Mesodermal cell (in vitro differentiated cells): ENCODE data around the gene SOCS4.
A peak's percentile ranks its signal among the peaks of the same experiment; 100 is the strongest.
"Not testable (repeated sequence)": the region's sequence is repeated elsewhere in the genome, so short reads cannot be mapped to it uniquely, and the experiment has no call there.

Experiments used
- H3K27ac ChIP-seq: 2 replicates; pipeline ENCODE4 v1.7.0; 2013; ENCODE audit warnings: mild to moderate bottlenecking, low read depth, low read length, moderate library complexity; ENCODE audit not compliant: severe bottlenecking
- H3K36me3 ChIP-seq: 2 replicates; pipeline ENCODE4 v1.7.1; 2013; ENCODE audit warnings: mild to moderate bottlenecking, low read length, moderate library complexity; ENCODE audit not compliant: control insufficient read depth, insufficient read depth
- H3K4me1 ChIP-seq: one replicate; pipeline ENCODE4 v1.7.1; 2013; ENCODE audit warnings: mild to moderate bottlenecking, low read length; ENCODE audit not compliant: insufficient read depth, control insufficient read depth, poor library complexity, severe bottlenecking
- H3K4me3 ChIP-seq: 2 replicates; pipeline ENCODE4 v1.7.0; 2013; ENCODE audit warnings: low read length, control low read depth, mild to moderate bottlenecking; ENCODE audit not compliant: insufficient read depth, poor library complexity, severe bottlenecking; ENCODE audit errors: extremely low read depth
- H3K9me3 ChIP-seq: 2 replicates; pipeline ENCODE4 v1.7.1; 2013; ENCODE audit warnings: mild to moderate bottlenecking, low read length, moderate library complexity; ENCODE audit not compliant: control insufficient read depth
- WGBS, 2 experiments: methylation state at CpG; one replicate each; pipeline ENCODE4 v1.1.5; 2013; ENCODE audit warnings: missing lambda C conversion rate in 2 of 2; ENCODE audit not compliant: insufficient coverage in 2 of 2; 5-methylcytosine and 5-hydroxymethylcytosine counted together

SOCS4 gene

DNA sequence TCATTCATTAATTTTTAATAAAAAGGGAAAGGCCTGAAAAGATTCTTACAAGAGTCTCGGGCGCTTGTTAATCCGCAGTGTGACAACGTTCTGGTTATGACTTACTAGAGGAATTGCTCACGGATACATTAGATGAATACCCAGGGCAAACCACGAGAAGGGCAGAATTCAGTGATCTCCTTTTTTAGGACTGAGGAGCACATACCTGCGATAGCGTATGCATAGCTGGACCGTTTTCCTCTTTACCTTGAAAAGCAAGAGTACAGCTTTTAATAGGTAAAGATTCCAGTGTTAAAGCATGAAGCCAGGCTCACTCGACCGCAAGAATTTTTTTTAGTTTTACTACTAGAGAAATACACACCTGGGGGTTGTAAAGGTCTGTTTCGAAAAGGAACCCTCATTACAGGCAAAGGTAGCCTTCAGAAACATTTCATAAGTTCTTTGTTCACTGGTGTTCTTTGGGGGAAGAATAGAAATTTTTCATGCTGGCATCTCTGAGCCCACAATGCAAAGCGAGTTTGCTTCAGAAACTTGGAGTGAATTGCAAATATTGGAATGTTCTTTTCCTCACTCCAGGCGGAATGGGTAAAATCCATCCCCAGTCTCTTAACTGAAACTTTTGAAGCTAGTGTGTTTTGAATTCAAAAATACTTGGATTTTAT, 25.4 kb downstream of the SOCS4 start:
- 1 to 2% methylated on average over 7 to 9 of the region's 14 CpGs for WGBS, 2 experiments
- H3K36me3 ChIP-seq: peaks cover 42% of the 10 kb centered on the region
- peaks cover 11% of the 10 kb centered on the region for H3K4me1 ChIP-seq
- no peaks in the 10 kb centered on the region for H3K9me3 ChIP-seq
- peak overlapping the region; percentile 100 for H3K27ac ChIP-seq
- H3K4me3 ChIP-seq: peak overlapping the region; percentile 77

DNA sequence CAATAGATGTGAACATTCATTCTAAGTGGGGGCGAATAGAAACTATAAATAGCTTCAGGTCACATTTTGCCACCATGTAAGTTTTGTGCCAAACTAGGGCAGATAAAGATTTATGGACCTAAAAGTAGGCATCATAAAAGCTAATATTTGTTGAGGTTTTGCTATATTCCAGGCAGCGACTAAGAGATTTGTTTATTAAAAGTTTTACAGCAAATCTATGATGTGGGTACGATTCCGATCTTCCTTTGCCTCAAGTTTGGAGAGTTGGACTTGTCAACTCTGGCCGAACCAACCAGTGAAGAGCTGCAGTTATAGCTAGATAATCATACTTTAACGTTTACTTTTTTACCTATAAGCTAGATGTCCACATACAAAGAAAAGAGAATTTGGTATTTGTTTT, 26.0 kb downstream of the SOCS4 start:
- no peaks in the 10 kb centered on the region for H3K9me3 ChIP-seq
- H3K4me3 ChIP-seq: peak overlapping the region; percentile 77
- peaks cover 11% of the 10 kb centered on the region for H3K4me1 ChIP-seq
- H3K27ac ChIP-seq: peak overlapping the region; percentile 100
- WGBS, 2 experiments: 93 to 100% methylated on average over 2 to 4 of the region's 6 CpGs
- H3K36me3 ChIP-seq: peaks cover 49% of the 10 kb centered on the region

DNA sequence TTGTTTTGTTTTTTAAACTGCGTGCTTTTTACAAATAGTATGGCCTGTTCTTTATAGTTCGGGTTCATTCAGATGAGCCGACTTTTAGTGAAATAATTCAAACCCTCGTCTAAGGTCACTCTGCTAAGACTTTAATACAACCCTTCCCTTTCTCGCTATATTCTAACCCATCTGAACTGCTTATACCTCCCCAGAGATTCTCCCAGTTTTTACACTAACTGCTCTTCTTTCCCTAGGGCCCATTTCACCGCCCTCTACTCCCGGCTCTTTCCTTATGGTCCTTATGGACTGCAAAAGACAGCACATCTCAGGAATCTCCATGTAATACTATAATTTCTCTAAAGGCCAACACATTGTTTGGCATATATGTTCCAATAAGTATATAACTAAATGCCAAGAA, 26.5 kb downstream of the SOCS4 start:
- 91 to 100% methylated on average over 4 to 6 of the region's 7 CpGs for WGBS, 2 experiments
- peak overlapping the region; percentile 77 for H3K4me3 ChIP-seq
- no peaks in the 10 kb centered on the region for H3K9me3 ChIP-seq
- peaks cover 11% of the 10 kb centered on the region for H3K4me1 ChIP-seq
- H3K27ac ChIP-seq: no peak overlapping the region
- H3K36me3 ChIP-seq: peaks cover 53% of the 10 kb centered on the region

DNA sequence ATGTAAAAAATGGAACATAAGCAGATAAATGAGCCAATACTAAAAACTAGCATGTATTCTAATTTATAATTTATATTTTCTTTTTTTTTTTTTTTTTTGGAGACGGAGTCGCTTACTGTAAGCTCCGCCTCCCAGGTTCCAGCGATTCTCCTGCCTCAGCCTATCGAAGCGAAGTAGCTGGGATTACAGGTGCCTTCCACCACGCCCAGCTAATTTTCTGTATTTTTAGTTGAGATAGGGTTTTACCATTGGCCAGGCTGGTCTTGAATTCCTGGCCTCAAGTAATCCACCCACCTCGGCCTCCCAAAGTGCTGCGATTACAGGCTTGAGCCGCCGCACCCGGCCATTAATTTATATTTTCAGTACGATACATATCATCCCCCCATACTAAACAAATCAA, 27.1 kb downstream of the SOCS4 start:
- no peak overlapping the region for H3K4me3 ChIP-seq
- H3K4me1 ChIP-seq: peaks cover 11% of the 10 kb centered on the region
- peaks cover 59% of the 10 kb centered on the region for H3K36me3 ChIP-seq
- H3K27ac ChIP-seq: no peak overlapping the region
- WGBS, 2 experiments: 94% methylated on average over 9 of the region's 13 CpGs; no CpG with 5 or more reads in 1 of the 2 experiments
- no peaks in the 10 kb centered on the region for H3K9me3 ChIP-seq

DNA sequence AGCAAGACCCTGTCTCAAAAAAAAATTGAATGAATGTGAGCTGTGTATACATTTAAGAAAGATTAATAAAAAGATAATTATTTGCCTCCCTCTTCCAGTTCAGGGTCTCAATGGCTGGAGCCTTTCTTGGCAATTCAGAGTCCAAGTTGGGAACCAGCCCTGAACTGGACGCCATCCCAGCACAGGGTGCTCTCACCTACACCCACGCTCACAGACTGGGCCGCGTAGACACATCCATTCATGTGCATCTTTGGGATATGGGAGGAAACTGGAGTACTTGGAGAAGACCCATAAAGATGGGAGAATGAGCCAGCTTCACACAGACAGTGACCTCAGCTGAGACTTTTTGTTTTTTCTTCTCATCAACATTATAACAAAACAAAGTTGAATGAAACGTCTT, 30.9 kb downstream of the SOCS4 start:
- peaks cover 4% of the 10 kb centered on the region for H3K4me1 ChIP-seq
- H3K27ac ChIP-seq: no peak overlapping the region
- H3K36me3 ChIP-seq: peaks cover 93% of the 10 kb centered on the region
- H3K9me3 ChIP-seq: peaks cover 4% of the 10 kb centered on the region
- WGBS, 2 experiments: 100% methylated on average over 1 to 3 of the region's 5 CpGs
- no peak overlapping the region for H3K4me3 ChIP-seq

- 94 to 100% methylated on average over 5 of the region's 5 CpGs for WGBS, 2 experiments
- Histone ChIP-seq H3K27ac (no peak overlapping the region), H3K36me3 (peaks cover 92% of the 10 kb centered on the region)
Measured at GRCh38 chr14:55059333-55059732, 32.3 kb downstream of the SOCS4 start.

DNA sequence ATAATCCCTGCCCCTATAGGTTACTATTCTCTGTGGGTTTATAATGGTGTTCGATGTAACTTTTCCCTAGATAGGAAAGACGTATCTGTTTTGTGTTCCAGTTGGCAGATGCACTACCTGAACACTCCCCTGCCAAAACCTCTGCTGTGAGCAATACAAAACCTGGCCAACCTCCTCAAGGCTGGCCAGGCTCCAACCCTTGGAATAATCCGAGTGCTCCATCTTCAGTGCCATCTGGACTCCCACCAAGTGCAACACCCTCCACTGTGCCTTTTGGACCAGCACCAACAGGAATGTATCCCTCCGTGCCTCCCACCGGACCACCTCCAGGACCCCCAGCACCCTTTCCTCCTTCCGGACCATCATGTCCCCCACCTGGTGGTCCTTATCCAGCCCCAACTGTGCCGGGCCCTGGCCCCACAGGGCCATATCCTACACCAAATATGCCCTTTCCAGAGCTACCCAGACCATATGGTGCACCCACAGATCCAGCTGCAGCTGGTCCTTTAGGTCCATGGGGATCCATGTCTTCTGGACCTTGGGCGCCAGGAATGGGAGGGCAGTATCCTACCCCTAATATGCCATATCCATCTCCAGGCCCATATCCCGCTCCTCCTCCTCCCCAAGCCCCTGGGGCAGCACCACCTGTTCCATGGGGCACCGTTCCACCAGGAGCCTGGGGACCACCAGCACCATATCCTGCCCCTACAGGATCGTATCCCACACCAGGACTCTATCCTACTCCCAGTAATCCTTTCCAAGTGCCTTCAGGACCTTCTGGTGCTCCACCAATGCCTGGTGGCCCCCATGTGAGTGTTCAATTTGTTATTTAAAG, 35.7 kb downstream of the SOCS4 start:
- H3K9me3 ChIP-seq: peaks cover 4% of the 10 kb centered on the region
- no peaks in the 10 kb centered on the region for H3K4me1 ChIP-seq
- WGBS, 2 experiments: 97 to 98% methylated on average over 8 of the region's 11 CpGs
- peaks cover 92% of the 10 kb centered on the region for H3K36me3 ChIP-seq
- no peak overlapping the region for H3K4me3 ChIP-seq
- no peak overlapping the region for H3K27ac ChIP-seq

More at GRCh38 chr14:55059333-55059732, 32.3 kb downstream of the SOCS4 start:
- Histone ChIP-seq H3K4me3 (no peak overlapping the region), H3K9me3 (peaks cover 4% of the 10 kb centered on the region), H3K4me1 (no peaks in the 10 kb centered on the region)

DNA sequence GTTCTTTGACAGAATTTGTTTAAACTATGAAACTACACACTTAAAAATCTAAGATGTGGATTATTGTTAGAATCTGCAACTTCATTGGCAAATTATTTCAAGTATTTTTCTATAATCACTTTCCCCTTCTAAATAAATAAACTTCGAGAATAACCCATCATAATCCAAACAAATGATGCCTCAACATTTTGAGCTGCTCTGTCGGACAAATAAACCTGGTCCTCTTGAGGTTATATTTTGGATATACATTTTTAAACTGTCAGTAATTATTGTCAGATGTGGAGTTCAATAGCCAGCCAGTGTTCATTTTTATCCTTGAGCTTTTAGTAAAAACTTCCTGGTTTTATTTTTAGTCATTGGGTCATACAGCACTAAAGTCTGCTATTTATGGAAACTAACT, 37.9 kb downstream of the SOCS4 start:
- WGBS, 2 experiments: no CpG with 5 or more reads among the region's 2 CpGs
- not testable (repeated sequence) for H3K9me3 ChIP-seq, H3K27ac ChIP-seq, H3K4me3 ChIP-seq, H3K4me1 ChIP-seq
- peaks cover 83% of the 10 kb centered on the region for H3K36me3 ChIP-seq

DNA sequence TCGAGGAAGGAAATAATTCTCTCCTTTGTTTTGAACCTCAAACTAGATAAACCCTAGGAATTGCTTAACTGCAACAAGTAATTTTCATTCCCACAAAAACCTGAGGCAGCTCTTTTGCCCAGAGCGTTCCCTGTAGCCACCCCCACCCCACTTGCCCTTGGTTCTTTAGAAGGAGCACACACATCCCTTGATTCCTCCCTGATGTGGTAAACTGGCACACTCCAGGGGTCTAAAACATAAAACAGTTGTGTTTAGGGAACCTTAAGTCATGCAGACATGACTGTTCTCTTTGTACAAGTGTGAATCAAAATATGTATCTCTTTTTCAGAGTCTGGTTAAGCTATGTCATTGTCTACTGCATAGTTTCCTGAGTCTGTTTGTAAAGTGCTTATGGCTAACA, 38.4 kb downstream of the SOCS4 start:
- H3K9me3 ChIP-seq: no peaks in the 10 kb centered on the region
- no peak overlapping the region for H3K27ac ChIP-seq
- 80 to 100% methylated on average over 1 of the region's 2 CpGs for WGBS, 2 experiments
- peaks cover 79% of the 10 kb centered on the region for H3K36me3 ChIP-seq
- H3K4me1 ChIP-seq: no peaks in the 10 kb centered on the region
- no peak overlapping the region for H3K4me3 ChIP-seq

DNA sequence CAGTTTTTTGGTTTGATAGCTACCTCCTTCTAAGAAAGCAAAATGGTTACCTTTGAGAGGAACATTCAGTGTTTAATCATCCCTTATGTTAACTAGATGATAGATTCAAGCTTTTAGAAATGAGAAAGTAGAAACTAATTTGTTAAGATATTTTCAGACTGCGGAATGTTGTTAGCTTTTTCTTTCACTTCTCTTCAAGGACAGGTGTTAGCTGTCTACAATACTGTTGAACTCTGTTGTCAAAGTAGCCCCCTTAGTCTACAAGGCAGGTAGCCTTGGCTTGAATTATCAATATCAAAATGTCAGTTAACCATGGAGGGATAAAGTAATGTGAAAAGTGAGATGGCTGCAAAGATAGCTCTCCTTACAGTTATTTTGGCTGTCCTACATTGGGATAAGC, 39.2 kb downstream of the SOCS4 start:
- no CpG with 5 or more reads among the region's 1 CpG for WGBS, 2 experiments
- Histone ChIP-seq H3K36me3 (peaks cover 71% of the 10 kb centered on the region), H3K9me3 (no peaks in the 10 kb centered on the region), H3K4me3 (no peak overlapping the region), H3K4me1 (no peaks in the 10 kb centered on the region), H3K27ac (no peak overlapping the region)

- peaks cover 28% of the 10 kb centered on the region for H3K36me3 ChIP-seq
- H3K9me3 ChIP-seq: no peaks in the 10 kb centered on the region
- peaks cover 5% of the 10 kb centered on the region for H3K4me1 ChIP-seq
- H3K4me3 ChIP-seq: no peak overlapping the region
- peak overlapping the region; percentile 47 for H3K27ac ChIP-seq
- 89 to 100% methylated on average over 1 to 4 of the region's 4 CpGs for WGBS, 2 experiments
Measured at GRCh38 chr14:55070981-55071411, 44.0 kb downstream of the SOCS4 start.
